ENCODE measurements around the gene C5AR2. TPM values are rescaled to one million over a fixed set of nuclear protein-coding genes. Genes with fewer than 3 reads are reported as not detected.
A peak's percentile ranks its signal among the peaks of the same experiment; 100 is the strongest.
"Not testable (repeated sequence)": the region's sequence is repeated elsewhere in the genome, so short reads cannot be mapped to it uniquely, and the experiment has no call there.

C5AR2 gene
- total RNA-seq, 1 experiment from 2014 or later: not detected

GRCh38 chr19:47358936-47359335, 27.0 kb downstream of the C5AR2 start:
- H3K4me2 ChIP-seq (ENCODE audit: low read depth, low read length, poor library complexity, severe bottlenecking): no peak overlapping the region
- H4K20me1 ChIP-seq (ENCODE audit: insufficient read depth, low read depth, low read length): 0 out of 2 replicates have a peak, but pooled peaks cover 6% of the 10 kb centered on the region
- peaks cover 19% of the 10 kb centered on the region for H3K79me2 ChIP-seq (ENCODE audit: low read length)
- H3K4me3 ChIP-seq (ENCODE audit: low read length): no peak overlapping the region
- DNase-seq: no peak
- no peak overlapping the region for H3K9ac ChIP-seq (ENCODE audit: low read length)
- H2AFZ ChIP-seq (ENCODE audit: low read length): no peak overlapping the region
- H3K36me3 ChIP-seq (ENCODE audit: insufficient read depth, low read length): peaks cover 38% of the 10 kb centered on the region
- H3K4me1 ChIP-seq (ENCODE audit: low read length): no peaks in the 10 kb centered on the region
- no peaks in the 10 kb centered on the region for H3K9me3 ChIP-seq (ENCODE audit: low read length)
- H3K27ac ChIP-seq (ENCODE audit: low read length): no peak overlapping the region
- H3K27me3 ChIP-seq (ENCODE audit: low read length): no peaks in the 10 kb centered on the region
- no peaks in the 10 kb centered on the region for H3K9me2 ChIP-seq (replicated peaks; ENCODE audit: insufficient read depth, low read length)

- Histone ChIP-seq H3K9me3 (ENCODE audit: low read length) (no peaks in the 10 kb centered on the region), H3K4me2 (ENCODE audit: low read depth, low read length, poor library complexity, severe bottlenecking) (no peak overlapping the region), H3K27me3 (ENCODE audit: low read length) (no peaks in the 10 kb centered on the region), H3K4me1 (ENCODE audit: low read length) (no peaks in the 10 kb centered on the region), H3K4me3 (ENCODE audit: low read length) (no peak overlapping the region), H3K9ac (ENCODE audit: low read length) (no peak overlapping the region), H3K27ac (ENCODE audit: low read length) (no peak overlapping the region), H3K9me2 (replicated peaks; ENCODE audit: insufficient read depth, low read length) (no peaks in the 10 kb centered on the region), H2AFZ (ENCODE audit: low read length) (no peak overlapping the region), H4K20me1 (ENCODE audit: insufficient read depth, low read depth, low read length) (0 out of 2 replicates have a peak, but pooled peaks cover under 1% of the 10 kb centered on the region), H3K36me3 (ENCODE audit: insufficient read depth, low read length) (peaks cover 27% of the 10 kb centered on the region), H3K79me2 (ENCODE audit: low read length) (peaks cover 15% of the 10 kb centered on the region)
- no peak for DNase-seq
Measured at GRCh38 chr19:47362321-47362720, 30.3 kb downstream of the C5AR2 start.

- DNase-seq: no peak
- Histone ChIP-seq H3K79me2 (ENCODE audit: low read length) (peaks cover 9% of the 10 kb centered on the region; the same call in 1 of the 2 replicates), H3K27me3 (ENCODE audit: low read length) (no peaks in the 10 kb centered on the region), H3K4me3 (ENCODE audit: low read length) (no peak overlapping the region), H3K9me2 (replicated peaks; ENCODE audit: insufficient read depth, low read length) (no peaks in the 10 kb centered on the region), H2AFZ (ENCODE audit: low read length) (no peak overlapping the region), H4K20me1 (ENCODE audit: insufficient read depth, low read depth, low read length) (no peaks in the 10 kb centered on the region), H3K4me1 (ENCODE audit: low read length) (no peaks in the 10 kb centered on the region), H3K9ac (ENCODE audit: low read length) (no peak overlapping the region), H3K27ac (ENCODE audit: low read length) (no peak overlapping the region), H3K36me3 (ENCODE audit: insufficient read depth, low read length) (peaks cover 15% of the 10 kb centered on the region; the same call in 1 of the 2 replicates), H3K9me3 (ENCODE audit: low read length) (no peaks in the 10 kb centered on the region), H3K4me2 (ENCODE audit: low read depth, low read length, poor library complexity, severe bottlenecking) (no peak overlapping the region)
Measured at GRCh38 chr19:47363758-47364531, 32.0 kb downstream of the C5AR2 start.

- H3K36me3 ChIP-seq (ENCODE audit: insufficient read depth, low read length): peaks cover 19% of the 10 kb centered on the region; the same call in 1 of the 2 replicates
- not testable (repeated sequence) for H4K20me1 ChIP-seq (ENCODE audit: insufficient read depth, low read depth, low read length); H3K4me2 ChIP-seq (ENCODE audit: low read depth, low read length, poor library complexity, severe bottlenecking); H3K27ac ChIP-seq (ENCODE audit: low read length); H3K9me2 ChIP-seq (replicated peaks; ENCODE audit: insufficient read depth, low read length); H3K27me3 ChIP-seq (ENCODE audit: low read length); H3K9me3 ChIP-seq (ENCODE audit: low read length); H3K4me3 ChIP-seq (ENCODE audit: low read length); H3K79me2 ChIP-seq (ENCODE audit: low read length); H3K4me1 ChIP-seq (ENCODE audit: low read length); H3K9ac ChIP-seq (ENCODE audit: low read length); H2AFZ ChIP-seq (ENCODE audit: low read length); DNase-seq
Measured at GRCh38 chr19:47365455-47365854, 33.5 kb downstream of the C5AR2 start.

- Histone ChIP-seq H3K9me2 (replicated peaks; ENCODE audit: insufficient read depth, low read length) (no peaks in the 10 kb centered on the region), H2AFZ (ENCODE audit: low read length) (no peak overlapping the region), H3K27ac (ENCODE audit: low read length) (no peak overlapping the region), H3K27me3 (ENCODE audit: low read length) (no peaks in the 10 kb centered on the region), H3K4me2 (ENCODE audit: low read depth, low read length, poor library complexity, severe bottlenecking) (no peak overlapping the region), H3K9me3 (ENCODE audit: low read length) (no peaks in the 10 kb centered on the region), H3K4me1 (ENCODE audit: low read length) (no peaks in the 10 kb centered on the region), H3K79me2 (ENCODE audit: low read length) (no peaks in the 10 kb centered on the region), H4K20me1 (ENCODE audit: insufficient read depth, low read depth, low read length) (0 out of 2 replicates have a peak, but pooled peaks cover 6% of the 10 kb centered on the region), H3K36me3 (ENCODE audit: insufficient read depth, low read length) (peaks cover 12% of the 10 kb centered on the region; the same call in 1 of the 2 replicates), H3K4me3 (ENCODE audit: low read length) (no peak overlapping the region), H3K9ac (ENCODE audit: low read length) (no peak overlapping the region)
- no peak for DNase-seq
Measured at GRCh38 chr19:47370045-47370611, 38.2 kb downstream of the C5AR2 start.

GRCh38 chr19:47371261-47371660, 39.3 kb downstream of the C5AR2 start:
- Histone ChIP-seq H3K27me3 (ENCODE audit: low read length) (no peaks in the 10 kb centered on the region), H3K9me2 (replicated peaks; ENCODE audit: insufficient read depth, low read length) (no peaks in the 10 kb centered on the region), H3K4me1 (ENCODE audit: low read length) (no peaks in the 10 kb centered on the region), H3K4me3 (ENCODE audit: low read length) (no peak overlapping the region), H2AFZ (ENCODE audit: low read length) (no peak overlapping the region), H3K27ac (ENCODE audit: low read length) (no peak overlapping the region), H3K9me3 (ENCODE audit: low read length) (no peaks in the 10 kb centered on the region), H3K9ac (ENCODE audit: low read length) (no peak overlapping the region), H3K79me2 (ENCODE audit: low read length) (no peaks in the 10 kb centered on the region), H3K4me2 (ENCODE audit: low read depth, low read length, poor library complexity, severe bottlenecking) (no peak overlapping the region), H3K36me3 (ENCODE audit: insufficient read depth, low read length) (peaks cover 12% of the 10 kb centered on the region; the same call in 1 of the 2 replicates), H4K20me1 (ENCODE audit: insufficient read depth, low read depth, low read length) (0 out of 2 replicates have a peak, but pooled peaks cover 10% of the 10 kb centered on the region)
- DNase-seq: peak; percentile 35

GRCh38 chr19:47372603-47373002, 40.6 kb downstream of the C5AR2 start:
- H3K4me2 ChIP-seq (ENCODE audit: low read depth, low read length, poor library complexity, severe bottlenecking): no peak overlapping the region
- no peak overlapping the region for H3K4me3 ChIP-seq (ENCODE audit: low read length)
- H3K36me3 ChIP-seq (ENCODE audit: insufficient read depth, low read length): peaks cover 12% of the 10 kb centered on the region

More at GRCh38 chr19:47372603-47373002, 40.6 kb downstream of the C5AR2 start:
- Histone ChIP-seq H3K27me3 (ENCODE audit: low read length) (no peaks in the 10 kb centered on the region), H3K79me2 (ENCODE audit: low read length) (no peaks in the 10 kb centered on the region), H3K4me1 (ENCODE audit: low read length) (no peaks in the 10 kb centered on the region), H3K9ac (ENCODE audit: low read length) (no peak overlapping the region), H2AFZ (ENCODE audit: low read length) (no peak overlapping the region), H3K9me3 (ENCODE audit: low read length) (no peaks in the 10 kb centered on the region), H3K27ac (ENCODE audit: low read length) (no peak overlapping the region), H4K20me1 (ENCODE audit: insufficient read depth, low read depth, low read length) (0 out of 2 replicates have a peak, but pooled peaks cover 10% of the 10 kb centered on the region), H3K9me2 (replicated peaks; ENCODE audit: insufficient read depth, low read length) (no peaks in the 10 kb centered on the region)
- DNase-seq: peak; percentile 2
